COR-L47 (cell line): ENCODE results near the gene NLN.

Experiments used
- DNase-seq: peaks from one replicate; lab custom pipeline; 2025; lab: John Stamatoyannopoulos, UW

Gene NLN

DNA sequence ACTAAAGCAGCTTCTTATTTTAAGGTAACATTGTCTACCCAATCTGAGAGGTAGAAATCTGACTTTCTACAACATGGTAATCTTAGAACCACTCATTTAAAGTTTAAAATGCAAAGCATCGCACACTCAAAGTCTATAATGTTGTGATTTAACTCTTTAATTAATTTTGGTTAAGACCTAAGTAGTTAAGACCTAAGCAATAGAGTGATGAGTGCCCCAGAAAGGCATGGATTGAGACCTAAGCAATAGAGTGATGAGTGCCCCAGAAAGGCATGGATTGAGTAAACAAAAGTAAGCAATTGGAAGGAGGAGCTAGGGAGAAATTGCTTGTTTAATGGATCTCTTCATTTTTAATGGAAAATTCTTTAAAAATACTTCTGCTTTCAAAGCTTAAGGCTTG lies 86.8 kb downstream of the NLN start:
- no peak for DNase-seq

DNA sequence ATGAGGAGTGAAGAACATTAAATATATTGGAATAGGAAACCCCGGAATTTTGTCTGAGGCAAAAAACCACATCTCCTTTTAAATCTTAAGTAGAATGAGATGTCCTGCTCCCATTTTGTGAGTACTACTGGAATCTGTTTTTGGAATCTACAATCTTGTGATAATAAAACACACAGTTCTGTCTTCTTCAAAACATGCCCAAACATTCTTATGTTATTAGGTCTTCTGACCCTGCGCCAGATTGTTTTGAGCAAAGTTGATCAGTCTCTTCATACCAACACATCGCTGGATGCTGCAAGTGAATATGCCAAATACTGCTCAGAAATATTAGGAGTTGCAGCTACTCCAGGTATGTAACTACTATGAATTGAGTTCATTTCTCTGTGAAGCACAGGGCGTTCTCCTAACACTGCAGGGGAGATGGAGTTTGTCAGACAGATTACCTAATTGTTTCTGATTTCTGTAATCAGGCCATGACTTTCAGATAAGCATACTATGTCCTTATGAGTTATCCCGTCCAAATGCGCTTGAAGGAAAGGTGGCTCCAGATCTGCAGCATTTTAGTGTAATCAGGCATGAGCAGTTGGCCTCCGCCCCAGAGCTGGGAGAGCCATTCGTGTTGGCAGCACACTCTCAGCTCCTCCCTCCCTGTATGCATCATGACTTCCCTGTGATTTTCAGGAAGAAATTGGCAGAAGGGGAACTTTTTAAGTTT lies 88.0 kb downstream of the NLN start:
- DNase-seq = no peak

DNA sequence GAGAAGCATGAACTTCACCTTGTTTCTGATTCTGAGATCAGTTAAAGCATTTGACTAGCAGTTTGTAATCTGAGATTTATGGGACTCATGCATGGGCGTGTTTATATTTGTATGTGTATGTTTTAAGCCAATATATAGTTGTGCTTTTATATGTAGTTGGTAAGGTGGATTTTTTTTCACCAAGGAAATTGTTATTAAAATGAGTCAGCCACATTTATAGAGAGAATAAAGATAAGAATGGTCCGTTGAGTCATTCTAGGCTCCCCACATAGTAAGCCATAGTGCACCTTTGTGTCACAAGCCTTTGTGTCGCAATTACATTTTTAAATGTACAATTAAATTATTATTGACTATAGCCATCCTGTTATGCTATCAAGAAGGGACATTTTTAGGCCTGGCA lies 89.0 kb downstream of the NLN start:
- DNase-seq = no peak

DNA sequence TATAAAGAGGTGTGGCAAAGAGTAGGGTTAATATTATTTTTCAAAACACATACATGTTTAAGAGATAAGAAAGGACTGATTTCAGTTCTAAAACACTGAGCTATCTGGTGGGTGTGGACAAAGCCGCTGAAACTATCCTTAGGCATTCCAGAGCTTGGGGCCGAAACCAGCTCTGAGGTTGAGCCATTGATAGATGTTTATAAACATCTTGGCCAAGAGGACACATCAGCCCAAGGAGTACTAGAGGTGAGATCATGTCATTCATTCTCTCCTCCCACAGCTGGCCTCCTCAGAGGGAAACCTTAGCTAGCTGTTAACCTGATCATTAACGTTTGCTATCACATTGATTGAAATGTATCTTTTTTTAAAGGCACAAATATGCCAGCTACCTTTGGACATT lies 89.9 kb downstream of the NLN start:
- DNase-seq = no peak

DNA sequence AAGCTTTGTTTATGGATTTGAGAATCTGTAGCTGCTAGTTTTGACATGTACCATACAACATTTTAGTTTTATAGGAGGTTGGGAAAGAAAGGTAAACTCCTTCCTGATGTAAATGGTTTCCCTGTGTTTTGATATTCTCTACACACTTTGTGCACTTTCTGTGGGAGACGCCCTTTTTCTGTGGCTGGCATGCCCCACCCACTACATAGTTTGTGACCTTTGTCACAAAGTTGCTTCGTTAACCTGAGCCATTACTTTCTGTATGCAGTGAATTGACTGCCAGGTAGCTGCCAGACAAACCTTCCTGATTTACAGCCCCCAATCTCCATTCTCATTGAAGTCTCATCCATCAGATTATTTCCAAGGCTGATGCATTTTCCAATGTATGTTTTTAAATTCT lies 90.6 kb downstream of the NLN start:
- no peak for DNase-seq

DNA sequence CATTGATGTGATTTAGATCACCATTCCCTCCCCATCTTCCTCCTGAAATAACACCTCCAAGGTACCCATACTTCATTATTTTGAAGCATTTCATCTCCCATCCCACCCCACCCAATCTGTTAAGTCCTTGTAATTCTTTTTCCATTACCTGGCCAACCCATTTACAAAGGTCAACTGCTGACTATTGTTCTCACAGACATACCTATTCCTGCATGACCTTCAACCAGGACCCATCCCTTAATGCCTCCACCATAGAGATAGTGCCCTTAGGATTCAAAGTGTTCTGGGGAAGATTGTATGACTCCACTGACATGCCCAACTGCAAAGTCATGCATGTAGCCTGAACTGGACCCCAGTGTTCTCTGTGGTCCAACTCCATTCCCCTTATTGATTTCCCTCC lies 91.2 kb downstream of the NLN start:
- DNase-seq = no peak

DNA sequence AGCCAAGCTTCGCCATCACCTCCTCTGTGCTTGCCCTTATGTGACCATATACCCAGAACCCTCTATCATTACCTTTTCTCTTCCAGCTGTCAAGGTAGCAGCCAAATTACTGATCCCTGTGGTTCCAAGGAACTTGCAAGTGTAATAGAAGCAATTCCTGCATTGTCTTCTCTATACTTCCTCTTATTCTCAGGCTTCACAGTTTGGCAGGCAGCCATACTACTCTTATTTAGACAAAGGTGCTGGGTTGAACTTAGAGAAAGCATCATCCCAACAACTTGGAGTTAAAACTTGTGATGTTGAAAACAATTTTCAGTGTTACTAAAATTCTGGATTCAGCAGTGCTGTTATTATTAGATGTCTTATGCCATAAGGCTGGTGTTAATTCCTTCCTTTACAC lies 93.2 kb downstream of the NLN start:
- no peak for DNase-seq

DNA sequence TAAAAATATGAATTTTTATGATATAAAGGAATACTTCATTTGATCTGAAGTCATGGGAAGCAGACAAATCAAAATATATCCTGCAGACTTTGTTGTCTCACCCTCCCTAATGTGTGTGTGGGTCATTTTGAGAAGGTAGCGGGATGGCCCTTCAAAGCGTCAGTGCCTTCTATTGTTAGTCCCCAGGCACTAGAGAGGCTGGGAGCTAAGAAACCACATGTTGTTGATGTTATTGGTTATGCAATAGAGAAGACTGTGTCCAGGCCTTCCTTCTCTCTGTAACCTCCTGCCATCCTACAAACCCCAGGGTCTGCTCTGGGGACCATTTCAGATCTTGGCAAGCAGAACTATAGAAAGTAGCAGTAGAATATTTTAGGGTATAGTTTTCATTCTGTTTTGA lies 94.7 kb downstream of the NLN start:
- no peak for DNase-seq

DNA sequence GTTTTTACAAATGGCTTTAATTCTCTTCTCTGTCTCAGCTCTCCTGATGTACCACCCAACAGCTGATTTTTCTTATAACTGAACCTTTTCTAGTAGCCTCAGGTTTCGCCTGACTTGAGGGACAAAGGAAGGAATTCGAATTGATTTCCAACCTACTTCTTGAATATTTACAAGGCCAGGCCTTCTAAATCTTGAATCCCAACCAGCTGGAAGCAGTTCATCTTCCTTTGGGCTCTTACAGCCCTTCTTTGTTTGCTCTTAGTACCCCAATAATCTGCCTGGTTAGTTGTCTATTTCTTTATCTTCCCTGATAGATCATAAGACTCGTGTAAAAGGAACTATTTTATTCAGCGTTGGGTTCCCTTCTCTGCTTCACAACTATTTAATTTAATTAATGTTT lies 95.9 kb downstream of the NLN start:
- no peak for DNase-seq

DNA sequence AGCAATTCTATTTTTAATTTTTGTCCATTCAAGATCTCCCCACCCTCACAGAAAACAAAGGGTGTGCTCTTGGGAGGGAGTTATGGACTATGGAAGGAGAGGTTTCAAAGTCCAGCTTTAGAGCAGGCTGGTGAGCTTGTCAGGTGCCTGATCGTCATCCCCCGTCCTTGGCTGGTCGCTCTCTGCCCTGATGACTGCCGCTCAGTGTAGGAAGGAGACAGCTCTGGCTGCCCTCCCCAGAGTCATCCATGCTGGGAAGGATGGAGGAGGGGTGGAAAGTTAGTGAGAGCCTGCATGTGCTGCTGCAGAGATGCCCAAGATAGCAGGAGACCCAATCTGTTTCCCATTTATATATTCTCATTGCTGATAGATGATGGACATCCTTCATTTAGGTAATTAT lies 96.6 kb downstream of the NLN start:
- no peak for DNase-seq

DNA sequence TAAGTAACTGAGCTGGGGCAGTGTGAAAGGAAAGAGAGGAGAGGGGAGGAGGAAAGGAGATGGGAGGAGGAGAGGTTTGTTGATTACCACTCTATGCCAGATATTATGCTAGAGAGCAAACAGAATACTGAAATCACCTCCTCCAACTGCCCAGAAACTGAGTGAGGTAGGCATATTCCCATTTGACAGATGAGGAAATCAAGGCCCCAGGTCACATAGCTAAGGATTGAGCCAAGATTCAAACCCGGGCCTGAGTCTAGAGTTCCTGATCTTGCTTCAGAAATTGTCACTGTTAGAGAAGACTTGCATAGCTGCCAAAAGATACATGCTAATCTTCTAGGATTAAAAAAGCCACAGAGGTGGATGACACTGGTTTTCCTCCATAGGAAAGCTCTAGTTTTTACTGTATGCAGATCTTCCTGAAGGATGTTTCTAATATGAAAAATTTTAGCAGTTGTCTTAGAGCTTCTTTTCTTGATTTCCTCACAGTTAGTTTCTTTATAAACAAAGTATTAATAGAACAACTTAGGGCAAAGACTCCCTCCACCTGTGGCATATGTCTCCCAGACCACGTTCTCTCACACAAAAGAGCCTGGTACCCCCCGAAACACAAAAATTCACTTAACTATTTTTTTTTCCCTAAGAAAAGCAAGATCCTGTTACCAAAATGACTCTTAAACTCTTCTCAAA lies 97.4 kb downstream of the NLN start:
- DNase-seq = no peak

DNA sequence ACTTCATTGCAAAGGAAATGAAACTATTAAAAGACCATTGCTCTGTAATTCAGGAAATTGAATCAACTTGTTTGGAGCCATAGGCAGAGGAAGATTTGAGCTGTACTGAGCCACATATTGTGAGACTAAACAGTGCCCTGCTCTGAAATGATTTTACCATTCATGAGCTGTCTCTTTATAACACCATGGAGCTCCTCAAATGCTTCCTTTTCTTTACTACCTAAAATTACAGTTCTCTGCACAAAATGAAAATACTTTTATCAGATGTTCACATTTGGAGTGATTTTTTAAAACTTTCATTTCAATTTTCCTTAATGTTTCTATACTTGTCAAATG lies 97.9 kb downstream of the NLN start:
- no peak for DNase-seq

DNA sequence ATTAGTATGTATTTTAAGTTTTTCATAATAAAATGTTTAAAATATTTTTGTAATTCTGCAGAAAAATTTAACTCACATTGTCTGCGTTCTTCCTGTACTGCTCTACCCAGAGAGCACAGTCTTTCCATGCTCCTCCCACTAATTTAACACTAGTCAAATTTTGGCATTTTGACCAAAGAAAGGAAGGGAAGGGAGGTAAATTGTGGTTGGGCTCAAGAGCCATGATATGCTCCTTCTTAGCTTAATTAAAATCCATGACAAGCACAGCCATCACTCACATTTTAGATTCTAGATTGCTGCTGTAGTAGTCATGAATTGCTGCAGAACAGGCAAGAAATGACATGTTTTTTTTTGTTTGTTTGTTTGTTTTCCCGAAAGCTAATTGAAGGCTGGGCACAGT lies 98.4 kb downstream of the NLN start:
- DNase-seq = no peak

DNA sequence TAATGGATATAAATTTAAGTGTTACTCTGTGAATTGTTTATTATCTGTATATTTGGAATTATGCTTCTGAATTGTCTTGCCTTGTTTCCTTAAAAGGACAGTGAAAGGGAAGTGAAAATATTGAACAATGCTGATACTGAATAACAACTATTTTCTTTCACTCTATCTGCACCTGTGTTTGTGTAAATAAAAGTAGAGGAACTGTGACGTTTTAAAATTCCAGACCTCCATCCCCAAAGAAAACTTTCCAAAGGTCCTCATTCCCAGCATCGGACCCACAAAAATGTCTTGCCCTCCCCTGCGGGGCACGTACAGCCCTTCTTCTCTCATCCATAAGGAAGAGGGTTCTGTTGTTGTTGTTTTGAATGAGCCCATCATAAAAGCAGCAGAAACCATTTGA lies 100.0 kb downstream of the NLN start:
- DNase-seq = no peak

DNA sequence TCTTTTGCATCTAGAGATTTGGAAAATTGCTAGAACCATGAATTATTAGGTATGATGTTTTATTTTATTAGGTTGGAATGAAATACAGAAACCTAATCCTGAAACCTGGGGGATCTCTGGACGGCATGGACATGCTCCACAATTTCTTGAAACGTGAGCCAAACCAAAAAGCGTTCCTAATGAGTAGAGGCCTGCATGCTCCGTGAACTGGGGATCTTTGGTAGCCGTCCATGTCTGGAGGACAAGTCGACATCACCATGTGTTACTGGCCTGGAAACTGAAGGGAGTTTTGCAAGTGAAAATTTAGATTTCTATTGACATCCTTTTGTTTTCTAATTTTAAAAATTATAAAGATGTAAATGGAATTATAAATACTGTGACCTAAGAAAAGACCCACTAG lies 100.7 kb downstream of the NLN start:
- no peak for DNase-seq

DNA sequence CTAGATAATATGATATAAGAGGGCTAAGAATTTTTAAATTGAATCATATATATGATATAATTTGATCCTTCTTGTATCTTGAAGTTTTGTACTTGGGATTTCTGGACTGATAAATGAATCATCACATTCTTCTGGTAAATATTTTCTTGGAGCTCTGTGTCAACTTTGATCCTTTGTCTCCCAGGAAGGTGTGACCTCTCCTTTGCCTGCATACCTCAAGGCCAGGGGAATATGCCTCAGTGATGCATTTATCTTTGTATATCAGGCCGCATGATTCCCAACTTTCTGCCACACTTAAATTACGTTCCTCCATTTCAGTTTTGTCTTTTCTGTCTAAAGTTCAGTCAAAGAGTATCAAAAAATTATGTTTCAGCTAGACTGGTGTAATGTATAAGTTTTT lies 101.2 kb downstream of the NLN start:
- DNase-seq = no peak

DNA sequence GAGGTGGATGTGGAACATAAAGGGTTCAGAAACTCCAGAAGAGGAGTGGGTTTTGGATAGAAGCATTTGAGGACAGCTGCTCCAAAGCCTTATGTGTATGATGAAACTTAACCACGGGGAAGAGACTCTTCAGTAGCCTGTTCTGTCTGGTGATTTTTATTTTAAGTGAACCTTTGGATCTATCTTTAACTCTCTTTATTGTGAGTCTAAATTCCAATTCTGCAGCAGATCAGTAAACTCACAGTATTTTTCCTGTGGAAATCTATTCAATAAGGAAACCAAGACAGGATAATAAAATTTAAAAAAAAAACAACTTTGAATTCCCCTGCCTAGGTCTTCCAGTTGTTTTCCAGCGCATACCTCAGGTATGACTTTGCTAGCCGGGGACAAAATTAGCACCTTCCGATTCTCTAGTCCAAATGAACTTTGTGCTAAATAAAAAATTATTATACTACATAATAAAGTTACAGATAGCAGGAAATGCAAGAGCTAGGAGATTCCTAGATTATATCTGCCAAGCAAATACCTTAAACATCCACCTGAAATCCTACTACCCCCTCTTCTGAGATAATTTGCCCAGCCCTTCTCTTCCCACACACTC lies 101.9 kb downstream of the NLN start:
- DNase-seq = no peak

DNA sequence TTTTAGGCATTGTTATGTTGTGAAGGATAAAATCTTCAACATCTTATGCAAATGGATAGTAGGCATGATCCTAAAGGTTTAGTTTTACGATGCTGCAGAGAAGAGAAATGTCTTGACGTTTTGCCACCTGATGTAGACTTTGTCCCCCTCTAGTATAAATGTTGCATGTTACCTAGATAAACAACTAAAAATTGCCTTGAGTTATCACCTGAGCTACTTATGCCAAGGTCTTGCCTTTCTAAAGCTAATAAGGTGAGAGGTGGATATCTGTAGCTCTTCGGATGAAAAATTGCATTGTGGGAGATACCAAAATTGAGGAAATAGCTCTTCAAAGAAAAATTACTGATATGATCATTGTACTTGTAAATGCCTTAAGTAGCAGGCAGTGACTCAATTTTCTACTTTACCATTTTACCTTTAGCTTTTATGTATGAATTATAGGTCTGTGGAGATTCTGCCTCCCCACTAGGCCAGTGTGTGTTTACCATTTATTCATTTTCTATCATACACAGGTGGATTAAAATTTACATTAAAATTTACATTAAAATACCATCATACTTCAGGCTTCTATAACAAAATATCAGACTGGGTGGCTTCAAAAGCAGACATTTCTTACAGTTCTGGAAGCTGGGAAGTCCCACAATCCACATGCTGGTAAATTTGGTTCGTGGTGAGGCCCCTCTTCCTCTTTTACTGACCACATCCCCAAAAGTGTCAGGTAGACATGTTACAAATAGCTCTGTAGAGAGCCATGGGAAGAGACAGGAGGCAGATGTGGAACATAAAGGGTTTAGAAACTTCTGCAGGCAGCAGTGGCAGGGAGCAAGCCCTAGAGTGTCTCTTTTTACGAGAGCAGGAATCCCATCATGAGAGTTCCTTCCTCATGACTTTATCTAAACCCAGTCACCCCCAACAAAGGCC lies 103.7 kb downstream of the NLN start:
- no peak for DNase-seq

DNA sequence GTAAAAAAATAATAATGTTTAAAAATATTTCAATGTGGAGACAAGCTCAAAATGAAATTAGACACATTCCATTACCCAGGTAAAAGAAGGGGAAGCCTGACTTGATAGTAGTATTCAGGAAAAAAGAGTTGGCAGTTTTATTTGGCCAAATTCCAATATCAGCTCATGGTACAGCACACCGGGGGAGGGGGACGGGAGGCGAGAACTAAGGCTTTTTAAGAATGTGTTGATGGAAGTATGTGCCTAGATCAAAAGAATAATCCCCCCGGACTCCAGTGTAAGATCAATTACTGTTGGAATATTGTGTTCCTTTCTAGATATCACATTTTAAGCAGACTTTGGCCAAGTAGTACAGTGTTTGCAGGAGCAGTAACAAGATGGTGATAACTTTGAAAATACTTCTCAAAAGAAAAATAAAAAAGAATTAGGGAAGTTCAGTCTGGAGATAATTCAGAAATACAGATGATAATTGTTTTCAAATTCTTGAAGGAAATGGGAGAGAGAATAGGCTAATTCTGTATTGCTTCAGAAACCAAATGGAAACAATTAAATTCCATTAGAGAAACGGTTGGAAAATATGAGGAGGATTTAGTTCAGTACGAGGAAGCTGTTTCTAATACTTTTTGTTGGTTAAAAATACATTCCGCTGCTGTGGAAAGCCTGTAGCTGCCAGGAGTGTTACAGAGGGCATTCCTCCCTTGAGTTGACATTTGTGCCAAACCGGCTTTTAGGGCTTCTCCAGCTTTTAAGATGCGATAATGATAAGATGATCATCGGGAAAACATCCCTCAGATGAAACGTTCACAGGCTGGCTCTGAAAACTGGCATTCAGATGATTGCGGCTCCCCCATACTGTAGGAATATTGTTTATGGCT lies 106.3 kb downstream of the NLN start:
- no peak for DNase-seq

DNA sequence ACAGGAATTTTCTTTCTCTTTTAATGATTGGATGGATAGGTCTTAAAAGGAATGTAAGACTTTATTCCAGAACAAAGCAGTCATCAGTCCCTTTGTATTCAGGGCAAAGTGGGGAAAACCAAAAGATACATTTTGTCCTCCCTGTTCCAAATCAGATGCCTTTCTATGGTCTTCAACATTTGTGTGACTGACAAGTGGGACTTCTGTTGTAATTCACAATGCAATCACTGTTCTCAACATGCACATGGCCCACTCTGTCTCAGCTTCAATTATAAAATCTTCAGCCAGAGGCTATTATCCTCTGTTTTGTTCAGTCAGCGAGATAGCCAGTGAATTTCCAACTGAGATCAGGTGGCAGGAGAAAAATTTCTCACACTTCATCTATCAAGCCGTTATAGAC lies 108.9 kb downstream of the NLN start:
- no peak for DNase-seq

DNA sequence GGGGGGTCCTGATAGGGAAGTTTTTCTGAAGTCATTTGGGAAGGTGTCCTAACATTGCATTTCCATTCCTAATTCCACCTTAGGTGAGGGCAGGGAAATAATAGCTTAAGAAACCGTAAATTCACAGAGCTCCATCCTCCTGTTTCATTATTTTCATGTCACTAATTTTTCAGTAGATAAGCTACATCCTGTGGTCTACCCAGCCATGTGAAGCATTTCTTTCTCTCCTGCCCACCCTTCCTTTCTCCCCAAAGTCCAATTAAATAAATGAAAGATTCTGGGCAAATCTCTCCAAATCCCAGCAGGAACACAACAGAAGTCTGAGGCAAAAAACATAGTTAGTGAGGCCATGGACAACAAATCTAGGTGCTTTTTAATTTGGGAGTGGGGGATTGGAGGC lies 109.3 kb downstream of the NLN start:
- DNase-seq = no peak

DNA sequence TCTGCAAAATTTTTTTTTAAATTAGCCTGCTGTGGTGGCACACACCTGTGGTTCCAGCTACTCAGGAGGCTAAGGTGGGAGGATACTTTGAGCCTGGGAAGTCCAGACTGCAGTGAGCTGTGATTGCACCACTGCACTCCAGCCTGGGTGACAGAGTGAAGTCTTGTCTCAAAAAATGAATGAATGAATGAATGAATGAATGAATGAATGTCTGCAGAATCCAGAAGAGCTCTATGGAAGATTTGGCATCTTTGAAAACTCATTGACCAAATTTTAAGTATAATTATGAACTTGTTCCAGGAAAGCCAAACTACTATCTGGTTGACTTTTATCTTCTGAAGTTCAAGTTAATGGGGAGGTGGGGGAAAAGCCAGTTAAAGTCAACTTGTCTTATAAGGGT lies 110.1 kb downstream of the NLN start:
- DNase-seq = no peak
